ENCODE measurements around the gene TBRG4. TPM values are rescaled to one million over a fixed set of nuclear protein-coding genes. Genes with fewer than 3 reads are reported as not detected.

TBRG4 gene
- total RNA-seq, 1 donor from 2014 or later: 128 TPM

DNA sequence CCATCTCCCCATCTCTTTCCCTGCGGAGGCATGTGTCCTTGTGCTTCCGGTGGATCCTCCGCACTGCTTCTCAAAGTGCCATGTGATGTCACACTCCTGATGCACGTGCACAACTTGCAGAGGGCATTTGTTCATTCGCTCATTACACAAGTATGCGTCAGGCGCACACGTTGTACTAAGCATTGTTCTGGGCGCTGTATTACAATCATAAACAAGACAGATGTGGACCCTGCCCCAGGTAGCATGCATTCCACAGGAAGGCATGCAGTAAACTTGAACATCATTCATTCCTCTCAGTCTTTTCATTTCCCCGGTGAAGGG is 37.1 kb upstream of the TBRG4 start:
- ChIA-PET CTCF (no interaction called here), POLR2A (no interaction called here)

DNA sequence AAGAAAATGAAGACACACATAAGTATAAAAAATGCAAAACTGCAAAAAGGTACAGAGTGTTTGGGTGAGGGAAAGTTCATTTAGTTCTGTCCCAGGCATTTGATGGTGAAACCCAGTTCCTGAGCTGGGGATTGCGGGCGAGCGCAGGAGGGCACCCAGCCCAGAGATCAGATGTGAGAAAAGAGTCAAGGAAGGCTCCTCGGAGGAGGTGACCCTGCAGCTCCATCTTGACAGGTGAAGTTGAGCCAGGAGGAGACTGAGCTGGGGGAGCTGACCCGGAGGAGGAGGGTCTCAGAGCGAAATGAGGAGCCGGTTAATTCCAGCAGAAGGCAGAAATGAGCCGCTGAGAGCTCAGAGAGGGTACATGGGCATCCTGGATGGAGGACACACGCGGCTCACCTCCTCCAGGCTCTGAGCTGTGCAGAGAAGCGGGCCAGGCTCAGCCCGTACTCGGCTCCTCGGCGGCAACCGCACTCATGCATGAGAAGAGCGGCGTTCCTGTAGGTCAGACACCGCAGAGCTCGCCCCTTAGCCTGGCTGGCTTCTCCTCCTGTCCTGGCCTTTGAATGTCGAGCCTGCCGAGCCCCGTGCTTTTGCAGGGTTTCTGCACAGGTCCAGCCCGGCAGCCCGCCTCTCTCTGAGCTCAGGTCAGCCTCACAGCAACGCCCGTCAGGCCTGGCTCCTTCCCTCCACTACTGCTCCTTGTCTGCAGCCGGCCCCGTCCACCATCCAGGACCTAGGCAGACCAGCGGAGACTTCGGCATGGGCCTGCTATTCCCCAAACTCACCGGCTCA is 36.6 kb upstream of the TBRG4 start:
- intact Hi-C loops (cut with micrococcal nuclease): no loop called here
- POLR2A ChIA-PET: no interaction called here
- CTCF ChIA-PET: no interaction called here
- ATAC-seq (ENCODE audit: low read depth) (no peak), DNase-seq (no peak)
- TF ChIP-seq, protein P1, sequence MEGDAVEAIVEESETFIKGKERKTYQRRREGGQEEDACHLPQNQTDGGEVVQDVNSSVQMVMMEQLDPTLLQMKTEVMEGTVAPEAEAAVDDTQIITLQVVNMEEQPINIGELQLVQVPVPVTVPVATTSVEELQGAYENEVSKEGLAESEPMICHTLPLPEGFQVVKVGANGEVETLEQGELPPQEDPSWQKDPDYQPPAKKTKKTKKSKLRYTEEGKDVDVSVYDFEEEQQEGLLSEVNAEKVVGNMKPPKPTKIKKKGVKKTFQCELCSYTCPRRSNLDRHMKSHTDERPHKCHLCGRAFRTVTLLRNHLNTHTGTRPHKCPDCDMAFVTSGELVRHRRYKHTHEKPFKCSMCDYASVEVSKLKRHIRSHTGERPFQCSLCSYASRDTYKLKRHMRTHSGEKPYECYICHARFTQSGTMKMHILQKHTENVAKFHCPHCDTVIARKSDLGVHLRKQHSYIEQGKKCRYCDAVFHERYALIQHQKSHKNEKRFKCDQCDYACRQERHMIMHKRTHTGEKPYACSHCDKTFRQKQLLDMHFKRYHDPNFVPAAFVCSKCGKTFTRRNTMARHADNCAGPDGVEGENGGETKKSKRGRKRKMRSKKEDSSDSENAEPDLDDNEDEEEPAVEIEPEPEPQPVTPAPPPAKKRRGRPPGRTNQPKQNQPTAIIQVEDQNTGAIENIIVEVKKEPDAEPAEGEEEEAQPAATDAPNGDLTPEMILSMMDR (IDR thresholded peaks at IDR 0.05): no peak
- Mint-ChIP-seq H3K36me3 (ENCODE audit: low read depth) (no peaks in the 10 kb centered on the region), H3K4me1 (no peaks in the 10 kb centered on the region), H3K27me3 (peaks cover 35% of the 10 kb centered on the region), H3K4me3 (no peak overlapping the region), H3K9me3 (no peaks in the 10 kb centered on the region), H3K27ac (no peak overlapping the region)

More for the DNA sequence above, 37.1 kb upstream of the TBRG4 start:
- no peaks in the 10 kb centered on the region for H3K36me3 Mint-ChIP-seq (ENCODE audit: low read depth)
- intact Hi-C loops (cut with micrococcal nuclease): no loop called here
- H3K27me3 Mint-ChIP-seq: peaks cover 35% of the 10 kb centered on the region
- ATAC-seq (ENCODE audit: low read depth): no peak
- TF ChIP-seq, protein P1 (IDR thresholded peaks at IDR 0.05): no peak
- no peaks in the 10 kb centered on the region for H3K9me3 Mint-ChIP-seq
- H3K27ac Mint-ChIP-seq: no peak overlapping the region
- no peak for DNase-seq
- H3K4me1 Mint-ChIP-seq: no peaks in the 10 kb centered on the region
- no peak overlapping the region for H3K4me3 Mint-ChIP-seq

DNA sequence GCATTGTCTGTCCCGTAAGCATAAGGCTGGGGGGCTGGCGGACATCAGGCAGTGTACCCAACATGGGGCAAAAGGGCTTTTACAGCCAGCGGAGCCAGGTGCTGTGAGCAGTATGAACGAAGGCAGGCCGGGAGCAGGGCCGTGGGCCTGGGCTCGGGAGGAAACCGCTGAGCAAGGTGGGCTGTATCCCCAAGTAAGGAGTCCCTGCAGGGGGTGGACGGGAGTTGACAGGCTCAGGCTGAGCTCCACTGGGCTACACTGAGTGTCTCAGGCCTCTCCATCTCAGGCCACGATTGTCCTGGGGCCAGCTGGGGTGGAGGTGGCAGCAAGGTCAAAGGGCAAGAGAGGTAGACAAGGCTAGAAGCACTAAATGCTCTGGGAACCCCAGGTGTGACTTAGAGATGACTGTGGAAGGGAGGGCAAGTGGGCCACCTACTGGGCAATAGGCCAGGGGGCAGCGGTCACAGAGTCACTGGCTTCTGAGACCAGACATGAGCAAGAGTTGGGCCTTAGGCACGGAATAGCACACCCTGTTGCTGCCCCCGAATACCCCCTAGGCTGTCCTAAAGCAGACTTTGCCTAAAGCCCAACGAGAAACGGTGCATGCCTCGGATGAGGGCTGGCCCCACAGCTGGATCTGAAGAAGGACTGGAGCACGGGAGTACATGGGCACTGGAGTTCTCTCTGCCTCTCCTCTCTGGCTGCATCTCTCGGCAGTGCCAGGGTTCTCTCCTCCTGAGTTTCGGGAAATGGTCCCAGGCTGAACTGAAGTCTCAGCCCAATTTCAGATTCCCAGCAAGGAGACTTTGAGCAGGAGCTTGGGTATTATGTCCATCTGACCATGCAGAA is 35.3 kb upstream of the TBRG4 start:
- intact Hi-C loops (cut with micrococcal nuclease): no loop called here
- TF ChIP-seq, protein P1 (IDR thresholded peaks at IDR 0.05): no peak
- H3K27ac Mint-ChIP-seq: no peak overlapping the region
- H3K4me1 Mint-ChIP-seq: no peaks in the 10 kb centered on the region
- DNase-seq (no peak), ATAC-seq (ENCODE audit: low read depth) (no peak)
- CTCF ChIA-PET: no interaction called here
- H3K9me3 Mint-ChIP-seq: no peaks in the 10 kb centered on the region
- POLR2A ChIA-PET: no interaction called here
- no peaks in the 10 kb centered on the region for H3K36me3 Mint-ChIP-seq (ENCODE audit: low read depth)
- H3K27me3 Mint-ChIP-seq: peaks cover 32% of the 10 kb centered on the region
- no peak overlapping the region for H3K4me3 Mint-ChIP-seq

DNA sequence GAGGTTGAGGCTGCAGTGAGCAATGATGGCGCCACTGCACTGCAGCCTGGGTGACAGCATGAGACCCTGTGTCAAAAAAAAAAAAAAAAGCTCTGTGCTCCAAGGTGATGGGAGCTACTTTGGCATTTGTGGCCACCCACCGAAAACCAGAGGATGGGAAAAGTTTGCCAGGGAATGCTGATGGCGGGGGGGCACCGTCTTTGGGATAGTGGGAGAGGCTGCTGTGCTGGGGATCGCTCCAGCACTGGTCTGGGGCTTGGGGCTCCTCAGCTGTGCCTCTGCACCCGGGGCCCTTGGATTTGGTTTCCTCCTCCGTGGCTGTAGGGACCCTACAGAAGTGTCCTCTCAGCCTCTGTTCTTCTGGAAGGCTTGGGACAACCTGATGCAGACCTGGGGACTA is 34.4 kb upstream of the TBRG4 start:
- POLR2A ChIA-PET: no interaction called here
- TF ChIP-seq, protein P1 (IDR thresholded peaks at IDR 0.05): no peak
- ATAC-seq (ENCODE audit: low read depth): no peak
- no peak overlapping the region for H3K27ac Mint-ChIP-seq
- H3K36me3 Mint-ChIP-seq (ENCODE audit: low read depth): no peaks in the 10 kb centered on the region
- no peak for DNase-seq
- H3K27me3 Mint-ChIP-seq: peaks cover 30% of the 10 kb centered on the region
- CTCF ChIA-PET: no interaction called here
- intact Hi-C loops (cut with micrococcal nuclease): no loop called here
- H3K9me3 Mint-ChIP-seq: no peaks in the 10 kb centered on the region
- peaks cover 3% of the 10 kb centered on the region for H3K4me1 Mint-ChIP-seq
- no peak overlapping the region for H3K4me3 Mint-ChIP-seq

DNA sequence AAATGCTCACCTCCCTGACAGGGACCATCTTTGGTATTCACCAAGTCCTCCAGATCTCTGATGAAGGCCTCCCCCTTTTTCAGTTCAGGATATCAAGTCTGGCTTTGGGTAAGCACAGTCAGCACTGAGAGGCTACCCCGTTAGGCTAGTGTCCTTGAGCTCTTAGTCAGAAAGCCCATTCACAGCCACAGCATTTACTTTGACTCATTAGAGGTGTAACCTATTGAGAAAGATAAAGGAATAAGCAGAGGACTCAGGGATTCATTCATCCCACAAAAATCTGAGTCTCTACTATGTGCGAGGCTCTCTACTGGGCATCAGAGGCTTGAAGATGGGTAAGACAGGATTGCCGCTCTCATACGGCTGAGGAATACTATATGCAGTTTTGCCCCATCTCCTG is 32.1 kb upstream of the TBRG4 start:
- no peaks in the 10 kb centered on the region for H3K9me3 Mint-ChIP-seq
- DNase-seq (no peak), ATAC-seq (ENCODE audit: low read depth) (no peak)
- peaks cover 19% of the 10 kb centered on the region for H3K27me3 Mint-ChIP-seq
- TF ChIP-seq, protein P1 (IDR thresholded peaks at IDR 0.05): no peak
- H3K4me1 Mint-ChIP-seq: peaks cover 7% of the 10 kb centered on the region
- POLR2A ChIA-PET: no interaction called here
- CTCF ChIA-PET: no interaction called here
- H3K36me3 Mint-ChIP-seq (ENCODE audit: low read depth): no peaks in the 10 kb centered on the region
- H3K4me3 Mint-ChIP-seq: no peak overlapping the region
- intact Hi-C loops (cut with micrococcal nuclease): no loop called here
- no peak overlapping the region for H3K27ac Mint-ChIP-seq

All from activated B cell treated with CpG ODN at 0.5 μM for 24 hours (primary cell).